Activated T-helper 1 cell treated with Interleukin-2 at 50 U/mL for 16 hours (primary cell): ENCODE measurements around the gene ELAPOR1.
A peak's percentile ranks its signal among the peaks of the same experiment; 100 is the strongest.

Experiments
- DNase-seq: peaks from one replicate; pipeline ENCODE4 v3.0.0-alpha.2; 2020; ENCODE audit warnings: low read depth

ELAPOR1 gene

GRCh38 chr1:109094871-109095270 is 19.0 kb upstream of the ELAPOR1 start:
- no peak for DNase-seq

GRCh38 chr1:109095631-109096030 is 18.3 kb upstream of the ELAPOR1 start:
- DNase-seq, result no peak

GRCh38 chr1:109096120-109096519 is 17.8 kb upstream of the ELAPOR1 start:
- no peak for DNase-seq

- DNase-seq, result peak; percentile 95
Observed at GRCh38 chr1:109099938-109100773, 13.8 kb upstream of the ELAPOR1 start.

- DNase-seq, result no peak
Observed at GRCh38 chr1:109104364-109105151, 9.4 kb upstream of the ELAPOR1 start.

- no peak for DNase-seq
Observed at GRCh38 chr1:109105881-109106280, 8.0 kb upstream of the ELAPOR1 start.

- DNase-seq, result no peak
Observed at GRCh38 chr1:109107785-109108184, 6.1 kb upstream of the ELAPOR1 start.

- DNase-seq, result no peak
Observed at GRCh38 chr1:109109906-109110305, 4.0 kb upstream of the ELAPOR1 start.

- no peak for DNase-seq
Observed at GRCh38 chr1:109111386-109112055, 2.4 kb upstream of the ELAPOR1 start.

GRCh38 chr1:109112056-109112651 is 1.8 kb upstream of the ELAPOR1 start:
- no peak for DNase-seq

- DNase-seq, result peak; percentile 80
Observed at GRCh38 chr1:109112652-109113285, 1.1 kb upstream of the ELAPOR1 start.

- DNase-seq, result no peak
Observed at GRCh38 chr1:109114342-109114674, 393 bp downstream of the ELAPOR1 start.

- DNase-seq, result no peak
Observed at GRCh38 chr1:109115685-109116084, 1.8 kb downstream of the ELAPOR1 start.

- DNase-seq, result no peak
Observed at GRCh38 chr1:109116286-109116685, 2.4 kb downstream of the ELAPOR1 start.

- no peak for DNase-seq
Observed at GRCh38 chr1:109118089-109118488, 4.2 kb downstream of the ELAPOR1 start.

GRCh38 chr1:109120356-109120755 is 6.4 kb downstream of the ELAPOR1 start:
- DNase-seq, result no peak

- DNase-seq, result no peak
Observed at GRCh38 chr1:109131059-109131458, 17.1 kb downstream of the ELAPOR1 start.

- DNase-seq, result no peak
Observed at GRCh38 chr1:109131800-109132199, 17.9 kb downstream of the ELAPOR1 start.

- DNase-seq, result no peak
Observed at GRCh38 chr1:109133002-109133706, 19.2 kb downstream of the ELAPOR1 start.

GRCh38 chr1:109133815-109134214 is 19.9 kb downstream of the ELAPOR1 start:
- DNase-seq, result no peak

GRCh38 chr1:109134423-109134822 is 20.5 kb downstream of the ELAPOR1 start:
- DNase-seq, result no peak
